Measurements from ENCODE around the gene DUOXA2.

DUOXA2 gene

GRCh38 chr15:45097466-45097865 is 16.7 kb upstream of the DUOXA2 start:
- no peak for TF ChIP-seq RAD21 (IDR thresholded peaks at IDR 0.05; ENCODE audit: low read depth)
- no peak for TF ChIP-seq TAF1 (IDR thresholded peaks at IDR 0.05; ENCODE audit: low read depth)
- TF ChIP-seq, protein P1, sequence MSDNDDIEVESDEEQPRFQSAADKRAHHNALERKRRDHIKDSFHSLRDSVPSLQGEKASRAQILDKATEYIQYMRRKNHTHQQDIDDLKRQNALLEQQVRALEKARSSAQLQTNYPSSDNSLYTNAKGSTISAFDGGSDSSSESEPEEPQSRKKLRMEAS (IDR thresholded peaks at IDR 0.05) = no peak
- TF ChIP-seq CEBPB (IDR thresholded peaks at IDR 0.05) = no peak

DNA sequence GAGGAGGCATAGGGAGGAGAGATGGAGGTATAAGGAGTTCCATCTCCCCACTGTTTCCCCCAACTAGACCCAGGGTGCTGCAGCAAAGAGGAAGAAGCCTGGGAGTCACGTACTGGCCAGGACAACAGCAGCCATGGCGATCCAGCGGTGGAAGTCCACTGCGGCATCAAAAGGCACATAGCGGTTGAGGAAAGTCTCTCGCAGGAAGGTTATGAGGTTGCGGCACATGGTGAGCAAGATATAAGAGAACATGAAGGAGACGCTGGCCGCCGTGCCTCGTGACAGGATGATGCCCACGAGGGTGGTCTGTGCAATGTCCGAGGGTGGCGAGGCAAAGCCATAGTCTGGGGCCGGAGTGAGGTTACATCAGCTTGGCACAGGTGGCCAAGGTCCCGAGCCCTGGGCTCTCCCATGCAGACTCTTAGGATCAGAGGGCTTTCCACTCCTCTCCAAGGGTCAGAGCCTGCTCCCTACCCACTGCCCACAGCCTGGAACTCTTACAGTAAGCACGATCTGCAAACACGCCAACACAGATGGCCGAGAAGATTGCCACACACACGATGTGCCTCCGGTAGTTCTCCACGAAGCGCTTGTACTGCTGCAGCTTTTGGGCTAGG is 14.5 kb upstream of the DUOXA2 start:
- TF ChIP-seq CEBPB (IDR thresholded peaks at IDR 0.05) (no peak), ZBTB7A (IDR thresholded peaks at IDR 0.05; ENCODE audit: low read depth) (no peak)

DNA sequence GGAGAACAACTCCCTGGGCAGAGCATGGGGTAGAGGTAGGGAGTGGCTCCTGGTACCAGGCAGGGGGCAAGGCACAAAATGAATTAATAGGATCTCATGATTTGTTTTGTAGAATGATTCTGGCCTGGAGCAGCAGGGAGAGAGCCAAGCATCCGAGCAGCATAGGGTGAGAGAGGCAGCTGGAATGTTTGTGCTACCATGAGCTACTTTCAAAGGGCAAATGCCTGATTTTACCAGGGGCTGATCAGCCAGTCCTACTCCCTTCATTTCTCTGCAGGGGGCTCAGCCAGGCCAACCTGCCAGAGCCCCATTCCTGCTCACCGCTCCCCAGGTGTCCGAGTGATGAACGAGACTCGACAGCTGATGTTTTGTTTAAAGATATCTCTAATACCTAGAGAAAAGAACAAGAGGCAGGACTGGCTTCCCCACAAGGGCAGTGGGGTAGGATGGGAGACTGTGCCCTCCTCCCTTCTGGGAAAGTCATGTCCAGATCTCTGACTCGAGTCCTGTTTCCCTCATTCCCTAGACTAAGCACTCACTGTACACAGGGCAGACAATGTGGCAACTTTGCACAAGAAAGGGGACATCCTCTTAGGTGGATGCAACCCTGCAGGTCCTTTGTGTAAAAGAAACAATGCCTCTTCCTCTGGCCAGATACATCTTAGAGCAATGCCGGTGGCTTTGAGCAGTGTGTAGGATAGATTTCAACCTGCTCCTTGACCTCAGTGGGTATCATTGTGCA is 13.1 kb upstream of the DUOXA2 start:
- TF ChIP-seq EGR1 (IDR thresholded peaks at IDR 0.05) (no peak), TEAD4 (IDR thresholded peaks at IDR 0.05) (no peak), EP300 (IDR thresholded peaks at IDR 0.05; ENCODE audit: borderline replicate concordance) (no peak), NFIC (IDR thresholded peaks at IDR 0.05) (no peak)

DNA sequence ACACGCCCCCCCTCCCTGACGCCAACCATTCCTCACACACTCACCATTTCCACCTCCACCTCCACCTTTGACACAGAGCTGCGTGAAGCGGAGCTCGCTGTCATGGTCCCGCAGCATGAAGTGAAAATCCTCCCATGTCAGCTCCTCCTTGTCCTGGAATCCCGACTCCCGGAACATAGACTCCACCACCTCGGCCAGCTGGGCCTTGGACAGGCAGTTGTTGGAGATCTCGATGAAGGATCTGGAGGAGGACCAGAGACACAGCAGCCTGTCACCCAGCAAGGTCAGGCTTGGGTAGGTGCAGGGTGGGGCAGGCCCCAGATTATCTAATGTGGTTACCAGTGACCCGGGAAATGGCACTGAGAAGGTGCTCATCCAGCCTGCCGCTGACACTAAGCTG is 12.4 kb upstream of the DUOXA2 start:
- TF ChIP-seq RAD21 (IDR thresholded peaks at IDR 0.05; ENCODE audit: low read depth) (no peak), ZBTB7A (IDR thresholded peaks at IDR 0.05; ENCODE audit: low read depth) (no peak), FOXM1 (IDR thresholded peaks at IDR 0.05; ENCODE audit: borderline replicate concordance, low read depth) (no peak), TEAD4 (IDR thresholded peaks at IDR 0.05) (no peak), EGR1 (IDR thresholded peaks at IDR 0.05) (no peak), CEBPB (IDR thresholded peaks at IDR 0.05) (no peak), YY1 (IDR thresholded peaks at IDR 0.05; ENCODE audit: low read depth) (no peak), CREB1 (IDR thresholded peaks at IDR 0.05; ENCODE audit: low read depth) (no peak)
- TF ChIP-seq, protein P2, sequence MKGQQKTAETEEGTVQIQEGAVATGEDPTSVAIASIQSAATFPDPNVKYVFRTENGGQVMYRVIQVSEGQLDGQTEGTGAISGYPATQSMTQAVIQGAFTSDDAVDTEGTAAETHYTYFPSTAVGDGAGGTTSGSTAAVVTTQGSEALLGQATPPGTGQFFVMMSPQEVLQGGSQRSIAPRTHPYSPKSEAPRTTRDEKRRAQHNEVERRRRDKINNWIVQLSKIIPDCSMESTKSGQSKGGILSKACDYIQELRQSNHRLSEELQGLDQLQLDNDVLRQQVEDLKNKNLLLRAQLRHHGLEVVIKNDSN (IDR thresholded peaks at IDR 0.05) = no peak
- TF ChIP-seq, protein P1 (IDR thresholded peaks at IDR 0.05) = no peak

GRCh38 chr15:45102226-45102625 is 11.9 kb upstream of the DUOXA2 start:
- no peak for TF ChIP-seq NFIC (IDR thresholded peaks at IDR 0.05)
- TF ChIP-seq, protein P1 (IDR thresholded peaks at IDR 0.05) = no peak
- TF ChIP-seq EGR1 (IDR thresholded peaks at IDR 0.05) = no peak
- TF ChIP-seq FOXM1 (IDR thresholded peaks at IDR 0.05; ENCODE audit: borderline replicate concordance, low read depth) = no peak

GRCh38 chr15:45105586-45105985 is 8.5 kb upstream of the DUOXA2 start:
- TF ChIP-seq EP300 (IDR thresholded peaks at IDR 0.05; ENCODE audit: borderline replicate concordance) (no peak), CREB1 (IDR thresholded peaks at IDR 0.05; ENCODE audit: low read depth) (no peak), EGR1 (IDR thresholded peaks at IDR 0.05) (no peak), YY1 (IDR thresholded peaks at IDR 0.05; ENCODE audit: low read depth) (no peak), TEAD4 (IDR thresholded peaks at IDR 0.05) (no peak), ZBTB7A (IDR thresholded peaks at IDR 0.05; ENCODE audit: low read depth) (no peak), CEBPB (IDR thresholded peaks at IDR 0.05) (no peak), TCF12 (IDR thresholded peaks at IDR 0.05; ENCODE audit: low read depth) (no peak), NFIC (IDR thresholded peaks at IDR 0.05) (no peak), FOXM1 (IDR thresholded peaks at IDR 0.05; ENCODE audit: borderline replicate concordance, low read depth) (no peak), TAF1 (IDR thresholded peaks at IDR 0.05; ENCODE audit: low read depth) (no peak)
- TF ChIP-seq, protein P3, sequence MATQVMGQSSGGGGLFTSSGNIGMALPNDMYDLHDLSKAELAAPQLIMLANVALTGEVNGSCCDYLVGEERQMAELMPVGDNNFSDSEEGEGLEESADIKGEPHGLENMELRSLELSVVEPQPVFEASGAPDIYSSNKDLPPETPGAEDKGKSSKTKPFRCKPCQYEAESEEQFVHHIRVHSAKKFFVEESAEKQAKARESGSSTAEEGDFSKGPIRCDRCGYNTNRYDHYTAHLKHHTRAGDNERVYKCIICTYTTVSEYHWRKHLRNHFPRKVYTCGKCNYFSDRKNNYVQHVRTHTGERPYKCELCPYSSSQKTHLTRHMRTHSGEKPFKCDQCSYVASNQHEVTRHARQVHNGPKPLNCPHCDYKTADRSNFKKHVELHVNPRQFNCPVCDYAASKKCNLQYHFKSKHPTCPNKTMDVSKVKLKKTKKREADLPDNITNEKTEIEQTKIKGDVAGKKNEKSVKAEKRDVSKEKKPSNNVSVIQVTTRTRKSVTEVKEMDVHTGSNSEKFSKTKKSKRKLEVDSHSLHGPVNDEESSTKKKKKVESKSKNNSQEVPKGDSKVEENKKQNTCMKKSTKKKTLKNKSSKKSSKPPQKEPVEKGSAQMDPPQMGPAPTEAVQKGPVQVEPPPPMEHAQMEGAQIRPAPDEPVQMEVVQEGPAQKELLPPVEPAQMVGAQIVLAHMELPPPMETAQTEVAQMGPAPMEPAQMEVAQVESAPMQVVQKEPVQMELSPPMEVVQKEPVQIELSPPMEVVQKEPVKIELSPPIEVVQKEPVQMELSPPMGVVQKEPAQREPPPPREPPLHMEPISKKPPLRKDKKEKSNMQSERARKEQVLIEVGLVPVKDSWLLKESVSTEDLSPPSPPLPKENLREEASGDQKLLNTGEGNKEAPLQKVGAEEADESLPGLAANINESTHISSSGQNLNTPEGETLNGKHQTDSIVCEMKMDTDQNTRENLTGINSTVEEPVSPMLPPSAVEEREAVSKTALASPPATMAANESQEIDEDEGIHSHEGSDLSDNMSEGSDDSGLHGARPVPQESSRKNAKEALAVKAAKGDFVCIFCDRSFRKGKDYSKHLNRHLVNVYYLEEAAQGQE (IDR thresholded peaks at IDR 0.05; ENCODE audit: low read depth) = no peak
- TF ChIP-seq, protein P1 (IDR thresholded peaks at IDR 0.05) = no peak
- TF ChIP-seq, protein P2 (IDR thresholded peaks at IDR 0.05) = no peak

GRCh38 chr15:45106002-45106790 is 7.9 kb upstream of the DUOXA2 start:
- TF ChIP-seq EGR1 (IDR thresholded peaks at IDR 0.05) (no peak), CEBPB (IDR thresholded peaks at IDR 0.05) (no peak), YY1 (IDR thresholded peaks at IDR 0.05; ENCODE audit: low read depth) (no peak), CREB1 (IDR thresholded peaks at IDR 0.05; ENCODE audit: low read depth) (no peak), TAF1 (IDR thresholded peaks at IDR 0.05; ENCODE audit: low read depth) (no peak), TCF12 (IDR thresholded peaks at IDR 0.05; ENCODE audit: low read depth) (no peak)
- TF ChIP-seq, protein P2 (IDR thresholded peaks at IDR 0.05) = no peak
- TF ChIP-seq, protein P3 (IDR thresholded peaks at IDR 0.05; ENCODE audit: low read depth) = no peak
